HG03108 (cell line): ENCODE data around the gene DNAAF2.
A peak's percentile ranks its signal among the peaks of the same experiment; 100 is the strongest.
"Not testable (repeated sequence)": the region's sequence is repeated elsewhere in the genome, so short reads cannot be mapped to it uniquely, and the experiment has no call there.

Experiments used
- ATAC-seq: cut with Tn5 transposase; IDR thresholded peaks from one replicate; pipeline ENCODE4 v1.9.1; 2021; ENCODE audit warnings: moderate library complexity; ENCODE audit not compliant: unreplicated experiment

Gene DNAAF2, protein sequence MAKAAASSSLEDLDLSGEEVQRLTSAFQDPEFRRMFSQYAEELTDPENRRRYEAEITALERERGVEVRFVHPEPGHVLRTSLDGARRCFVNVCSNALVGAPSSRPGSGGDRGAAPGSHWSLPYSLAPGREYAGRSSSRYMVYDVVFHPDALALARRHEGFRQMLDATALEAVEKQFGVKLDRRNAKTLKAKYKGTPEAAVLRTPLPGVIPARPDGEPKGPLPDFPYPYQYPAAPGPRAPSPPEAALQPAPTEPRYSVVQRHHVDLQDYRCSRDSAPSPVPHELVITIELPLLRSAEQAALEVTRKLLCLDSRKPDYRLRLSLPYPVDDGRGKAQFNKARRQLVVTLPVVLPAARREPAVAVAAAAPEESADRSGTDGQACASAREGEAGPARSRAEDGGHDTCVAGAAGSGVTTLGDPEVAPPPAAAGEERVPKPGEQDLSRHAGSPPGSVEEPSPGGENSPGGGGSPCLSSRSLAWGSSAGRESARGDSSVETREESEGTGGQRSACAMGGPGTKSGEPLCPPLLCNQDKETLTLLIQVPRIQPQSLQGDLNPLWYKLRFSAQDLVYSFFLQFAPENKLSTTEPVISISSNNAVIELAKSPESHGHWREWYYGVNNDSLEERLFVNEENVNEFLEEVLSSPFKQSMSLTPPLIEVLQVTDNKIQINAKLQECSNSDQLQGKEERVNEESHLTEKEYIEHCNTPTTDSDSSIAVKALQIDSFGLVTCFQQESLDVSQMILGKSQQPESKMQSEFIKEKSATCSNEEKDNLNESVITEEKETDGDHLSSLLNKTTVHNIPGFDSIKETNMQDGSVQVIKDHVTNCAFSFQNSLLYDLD

DNA sequence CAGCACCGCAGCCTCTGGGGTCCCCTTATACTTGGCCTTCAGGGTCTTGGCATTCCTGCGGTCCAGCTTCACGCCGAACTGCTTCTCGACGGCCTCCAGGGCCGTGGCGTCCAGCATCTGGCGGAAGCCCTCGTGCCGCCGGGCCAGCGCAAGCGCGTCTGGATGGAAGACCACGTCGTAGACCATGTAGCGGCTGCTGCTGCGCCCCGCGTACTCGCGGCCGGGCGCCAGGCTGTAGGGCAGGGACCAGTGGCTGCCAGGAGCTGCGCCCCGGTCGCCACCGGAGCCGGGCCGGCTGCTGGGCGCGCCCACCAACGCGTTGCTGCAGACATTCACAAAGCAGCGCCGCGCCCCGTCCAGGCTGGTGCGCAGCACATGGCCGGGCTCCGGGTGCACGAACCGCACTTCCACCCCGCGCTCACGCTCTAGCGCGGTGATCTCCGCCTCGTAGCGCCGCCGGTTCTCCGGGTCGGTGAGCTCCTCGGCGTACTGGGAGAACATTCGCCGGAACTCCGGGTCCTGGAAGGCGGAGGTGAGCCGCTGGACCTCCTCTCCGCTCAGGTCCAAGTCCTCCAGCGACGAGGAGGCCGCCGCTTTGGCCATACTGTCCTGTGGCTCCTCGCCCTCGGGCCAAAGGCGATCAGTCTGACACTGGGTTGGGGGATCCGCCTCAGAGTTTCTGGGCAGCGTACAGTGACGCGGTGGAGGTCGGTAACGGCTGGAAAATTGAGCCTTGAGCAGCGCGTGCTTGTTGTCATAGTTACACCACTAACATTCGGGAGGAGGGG, at the start of gene DNAAF2:
Gene DNAAF2 (minus strand): TSS at position 698 of the 788 bp plus-strand sequence. CDS start 95 bp downstream, at position 603.
- peak; percentile 28 for ATAC-seq

DNA sequence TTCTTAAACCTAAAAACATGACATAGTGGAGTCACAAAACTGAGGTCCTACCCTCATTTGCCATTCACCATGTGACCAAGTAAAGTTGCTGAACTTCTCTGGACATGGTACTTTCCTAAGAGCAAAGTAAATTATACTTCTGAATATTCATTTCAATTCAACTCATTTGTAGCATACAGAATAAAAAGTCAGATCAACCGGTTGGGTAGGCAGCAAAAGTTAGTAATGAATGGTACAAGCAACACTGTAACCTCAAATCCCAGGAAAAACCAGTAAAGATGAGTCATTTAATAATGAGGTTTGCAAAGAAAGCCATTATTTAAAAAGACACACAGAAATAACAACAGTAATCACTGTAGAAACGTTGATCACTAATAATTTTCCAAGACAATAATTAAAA, 44.2 kb upstream of the DNAAF2 start:
- no peak for ATAC-seq

GRCh38 chr14:49677643-49678042, 42.6 kb upstream of the DNAAF2 start:
- no peak for ATAC-seq

DNA sequence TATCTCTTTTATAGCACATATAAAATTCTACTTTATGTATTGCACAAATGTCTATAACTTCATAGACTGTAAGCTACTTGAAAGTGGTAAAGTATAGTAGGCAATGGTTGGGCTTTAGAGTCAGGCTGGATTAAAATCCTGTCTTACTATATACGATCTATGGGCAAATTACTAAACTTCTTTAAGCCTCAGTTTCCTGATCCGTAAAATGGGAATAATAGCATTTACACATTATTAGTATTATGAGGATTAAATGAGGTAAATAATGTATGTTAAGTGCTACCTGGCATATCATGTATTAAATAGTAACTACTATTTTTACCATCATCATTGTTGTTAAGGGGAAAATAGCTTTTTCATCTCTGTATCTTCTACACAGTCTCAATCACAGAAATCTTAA, 38.5 kb upstream of the DNAAF2 start:
- no peak for ATAC-seq

DNA sequence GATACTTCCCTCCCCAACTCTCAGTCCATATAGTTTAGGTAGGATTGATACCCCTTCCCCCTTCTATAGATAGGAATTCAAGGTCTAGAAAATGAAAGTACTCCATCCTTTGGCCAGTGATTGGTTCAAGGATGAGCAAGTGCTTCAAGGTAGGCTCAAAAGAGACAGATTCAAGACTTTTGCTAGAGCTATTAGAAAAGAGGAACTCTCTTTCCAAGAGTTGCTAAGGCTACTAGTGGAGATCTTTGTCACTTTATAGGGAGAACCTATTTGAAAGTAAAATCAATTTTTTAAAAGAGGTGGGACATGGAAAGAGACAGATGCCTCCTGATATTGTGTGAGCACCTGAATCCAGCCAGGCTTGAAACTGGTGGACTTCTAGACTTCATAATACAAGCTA, 35.4 kb upstream of the DNAAF2 start:
- no peak for ATAC-seq

DNA sequence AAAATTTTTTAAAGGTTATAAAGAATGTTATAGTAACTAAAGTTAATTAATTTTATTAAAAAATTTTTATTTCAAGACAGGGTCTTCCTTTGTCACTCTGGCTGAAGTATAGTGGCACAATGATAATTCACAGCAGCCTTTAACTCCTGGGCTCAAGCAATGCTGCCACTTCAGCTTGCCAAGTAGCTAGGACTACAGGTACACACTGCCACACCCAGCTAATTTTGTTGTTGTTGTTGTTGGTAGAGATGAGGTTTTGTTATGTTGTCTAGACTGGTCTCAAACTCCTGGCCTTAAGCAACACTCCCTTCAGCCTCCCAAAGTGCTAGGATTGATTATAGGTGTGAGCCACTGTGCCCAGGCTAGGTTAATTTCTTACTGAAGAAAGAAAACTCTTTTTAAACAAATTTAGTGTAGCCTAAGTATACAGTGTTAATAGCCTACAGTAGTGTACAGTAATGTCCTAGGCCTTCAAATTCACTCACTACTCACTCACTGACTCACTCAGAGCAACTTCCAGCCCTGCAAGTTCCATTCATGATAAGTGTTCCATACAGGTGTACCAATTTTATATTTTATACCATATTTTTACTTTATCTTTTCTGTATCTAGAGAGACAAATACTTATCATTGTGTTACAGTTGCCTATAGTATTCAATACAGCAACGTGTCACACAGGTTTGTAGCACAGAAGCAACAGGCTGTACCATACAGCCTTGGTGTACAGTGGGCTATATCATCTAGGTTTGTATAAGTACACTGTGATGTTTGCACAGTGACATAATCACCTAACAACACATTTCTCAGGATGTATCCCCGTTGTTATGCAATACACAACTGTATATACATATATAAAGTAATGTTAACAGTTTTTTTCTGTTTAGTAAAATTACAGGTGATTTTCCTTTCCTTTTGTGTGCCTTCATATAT, 24.7 kb upstream of the DNAAF2 start:
- ATAC-seq = no peak

GRCh38 chr14:49657500-49657899, 22.5 kb upstream of the DNAAF2 start:
- not testable (repeated sequence) for ATAC-seq

GRCh38 chr14:49654511-49654910, 19.5 kb upstream of the DNAAF2 start:
- no peak for ATAC-seq

DNA sequence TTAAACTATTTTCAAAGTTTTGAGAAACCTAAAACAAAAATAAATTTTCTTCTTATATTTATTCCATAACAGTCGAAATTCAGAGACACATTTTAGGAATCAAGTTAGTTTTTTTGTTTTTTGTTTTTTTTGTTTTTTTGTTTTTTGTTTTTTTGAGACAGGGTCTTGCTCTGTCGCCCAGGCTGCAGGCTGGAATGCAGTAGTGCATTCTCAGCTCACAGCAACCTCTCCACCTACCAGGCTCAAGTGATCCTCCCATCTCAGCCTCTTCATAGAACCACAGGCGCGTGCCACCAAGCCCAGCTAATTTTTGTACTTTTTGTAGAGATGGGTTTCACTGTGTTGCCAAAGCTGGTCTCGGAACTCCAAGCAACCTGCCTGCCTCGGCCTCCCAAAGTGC, 18.5 kb upstream of the DNAAF2 start:
- no peak for ATAC-seq

DNA sequence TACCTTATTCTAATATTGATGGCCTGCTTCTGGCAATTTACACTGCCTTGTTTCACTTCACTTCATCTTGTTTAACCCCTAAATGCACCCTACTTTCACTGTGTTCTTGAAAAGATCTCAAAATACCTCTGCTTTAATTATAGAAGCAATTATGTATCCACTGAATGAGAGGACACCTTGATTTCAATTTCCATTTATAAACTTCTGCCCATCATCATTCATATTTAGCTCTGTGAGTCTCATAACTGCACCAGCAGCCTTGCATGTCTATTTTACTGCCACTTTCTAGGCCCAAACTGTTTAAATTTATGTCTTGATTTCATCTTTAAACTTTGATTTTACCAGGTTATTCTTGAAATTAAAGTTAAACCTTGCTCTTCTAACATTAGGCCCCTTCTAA, 7.1 kb upstream of the DNAAF2 start:
- no peak for ATAC-seq

DNA sequence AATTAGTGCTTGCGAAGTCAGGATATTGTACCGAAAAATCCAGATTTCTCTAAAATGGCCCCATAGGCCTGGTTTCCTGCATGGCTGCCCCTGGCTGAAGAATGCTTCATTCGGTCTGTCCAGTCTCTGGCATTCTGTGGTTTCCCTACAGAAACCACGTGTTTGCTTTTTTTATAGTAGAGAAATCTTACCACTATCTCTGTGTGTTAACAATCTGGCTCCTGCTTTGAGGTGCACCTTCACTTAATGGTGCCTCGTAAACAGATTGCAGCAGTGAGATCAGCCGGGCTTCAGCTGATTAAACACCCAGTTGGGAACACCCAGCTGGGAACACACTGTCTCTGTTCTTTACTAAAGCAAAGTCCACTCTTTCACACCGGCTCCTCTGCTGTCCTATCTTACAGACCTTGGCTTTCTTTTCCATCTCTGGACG, 6.7 kb upstream of the DNAAF2 start:
- no peak for ATAC-seq

GRCh38 chr14:49640540-49641417, 5.7 kb upstream of the DNAAF2 start:
- no peak for ATAC-seq

- no peak for ATAC-seq
Measured at GRCh38 chr14:49637534-49638078, 2.6 kb upstream of the DNAAF2 start.

DNA sequence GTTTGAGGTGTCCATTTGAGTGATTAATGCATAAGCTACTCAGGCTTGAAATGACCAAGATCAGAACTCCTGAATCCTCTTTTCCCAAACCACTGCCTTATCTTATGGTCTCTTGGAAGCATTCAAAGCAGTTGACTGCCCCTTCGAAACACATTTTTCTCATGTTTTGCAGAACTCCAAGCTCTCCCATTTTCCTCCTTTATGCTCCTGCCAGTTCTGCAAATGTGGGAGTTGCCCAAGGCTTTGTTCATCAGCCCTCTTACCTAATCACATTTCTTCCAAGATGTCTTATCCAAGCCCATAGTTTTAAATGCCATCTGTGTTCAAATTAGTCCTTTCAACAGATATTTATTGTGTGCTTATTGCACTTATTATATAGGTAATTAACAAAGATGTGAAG, 1.8 kb upstream of the DNAAF2 start:
- no peak for ATAC-seq

DNA sequence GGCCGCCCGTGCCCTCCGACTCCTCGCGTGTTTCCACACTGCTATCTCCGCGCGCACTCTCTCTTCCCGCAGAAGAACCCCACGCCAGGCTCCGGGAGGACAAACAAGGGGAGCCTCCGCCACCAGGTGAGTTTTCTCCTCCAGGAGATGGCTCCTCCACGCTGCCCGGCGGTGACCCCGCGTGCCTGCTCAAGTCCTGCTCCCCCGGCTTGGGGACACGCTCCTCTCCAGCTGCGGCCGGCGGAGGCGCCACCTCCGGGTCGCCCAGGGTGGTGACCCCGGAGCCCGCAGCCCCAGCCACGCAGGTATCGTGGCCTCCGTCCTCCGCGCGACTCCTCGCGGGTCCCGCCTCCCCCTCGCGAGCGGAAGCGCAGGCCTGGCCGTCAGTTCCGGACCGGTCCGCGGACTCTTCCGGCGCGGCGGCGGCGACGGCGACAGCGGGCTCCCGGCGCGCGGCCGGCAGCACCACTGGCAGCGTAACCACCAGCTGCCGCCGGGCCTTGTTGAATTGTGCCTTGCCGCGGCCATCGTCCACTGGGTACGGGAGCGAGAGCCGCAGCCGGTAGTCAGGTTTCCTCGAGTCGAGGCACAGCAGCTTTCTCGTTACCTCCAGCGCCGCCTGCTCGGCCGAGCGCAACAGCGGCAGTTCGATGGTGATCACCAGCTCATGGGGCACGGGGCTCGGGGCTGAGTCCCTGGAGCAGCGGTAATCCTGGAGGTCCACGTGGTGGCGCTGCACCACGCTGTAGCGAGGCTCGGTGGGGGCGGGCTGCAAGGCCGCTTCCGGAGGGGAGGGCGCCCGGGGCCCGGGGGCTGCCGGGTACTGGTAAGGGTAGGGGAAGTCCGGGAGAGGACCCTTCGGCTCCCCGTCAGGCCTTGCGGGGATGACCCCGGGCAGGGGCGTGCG, 1.2 kb downstream of the DNAAF2 start:
- peak; percentile 75 for ATAC-seq

DNA sequence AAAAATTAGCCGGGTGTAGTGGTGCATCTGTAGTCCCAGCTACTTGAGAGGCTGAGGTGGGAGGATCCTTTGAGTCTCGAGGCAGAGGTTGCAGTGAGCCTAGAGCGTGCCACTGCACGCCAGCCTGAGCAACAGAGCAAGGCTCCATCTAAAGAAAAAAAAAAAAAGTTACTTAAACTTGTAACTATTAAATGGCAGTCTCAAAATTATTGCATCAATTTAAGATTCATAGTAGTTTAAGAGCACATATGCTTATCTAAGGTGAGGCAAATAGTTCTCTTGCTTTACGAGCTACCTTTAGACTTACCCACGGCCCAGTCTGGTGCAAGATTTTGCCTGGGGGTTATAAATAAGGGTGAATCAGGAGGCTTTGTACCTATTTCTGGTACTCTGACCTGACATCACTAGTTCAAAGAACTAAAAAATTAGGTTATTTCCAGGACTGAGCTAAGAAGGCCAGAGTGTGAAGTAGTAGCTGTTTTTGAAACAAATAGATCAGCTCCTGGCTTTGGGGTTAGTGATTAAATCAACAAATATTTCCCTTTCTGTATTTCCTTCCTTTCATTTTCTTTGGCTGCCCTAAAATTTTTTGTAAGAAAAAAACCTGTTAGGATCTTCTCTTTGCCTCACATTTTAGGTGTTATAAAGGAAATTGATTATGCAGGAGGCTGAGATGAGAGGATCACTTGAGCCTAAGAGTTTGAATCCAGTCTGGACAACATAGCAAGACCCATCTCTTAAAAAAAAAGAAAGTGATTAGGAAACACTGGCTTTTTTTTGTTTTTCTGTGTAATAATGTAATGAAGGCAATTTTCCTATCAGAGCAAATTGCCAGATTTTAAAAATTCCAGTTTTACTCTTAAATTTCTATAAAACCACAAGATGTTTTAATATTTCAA, 10.9 kb downstream of the DNAAF2 start:
- no peak for ATAC-seq

DNA sequence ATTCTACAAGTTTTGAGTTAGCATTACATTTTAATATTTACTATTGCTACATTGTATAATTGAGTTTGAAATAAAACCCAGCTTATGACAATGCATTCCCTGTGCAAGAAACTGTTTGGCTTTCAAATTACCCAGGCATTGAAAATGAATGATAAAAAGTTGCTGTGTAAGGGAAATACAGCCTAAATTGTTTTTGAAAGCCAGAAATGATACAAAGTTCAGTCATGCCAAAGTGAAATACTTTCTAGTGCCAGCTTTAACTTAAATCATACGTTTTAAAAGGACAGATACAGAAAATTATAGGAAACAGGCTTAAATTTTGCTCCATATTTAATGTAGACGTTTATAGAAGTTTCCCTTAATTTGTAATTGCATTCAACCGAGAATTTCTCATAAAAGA, 11.7 kb downstream of the DNAAF2 start:
- no peak for ATAC-seq
